Mammary epithelial cell (primary cell): ENCODE results near the gene PLXNB3.

ENCODE experiments used
- EZH2 ChIP-seq: IDR thresholded peaks from 2 replicates; pipeline ENCODE4 v1.6.1; 2012; ENCODE audit warnings: low read length, inconsistent platforms, borderline replicate concordance
- TF ChIP-seq, protein P1 (sequence below), 2 donors: IDR thresholded peaks in 1 of 2; conservative IDR thresholded peaks in 1 of 2; 2 replicates each; pipeline ENCODE4 v1.5.1; 2011 to 2012; ENCODE audit warnings: inconsistent platforms in 2 of 2, low read length in 2 of 2, mild to moderate bottlenecking in 2 of 2, control low read depth in 1 of 2, low read depth in 1 of 2; ENCODE audit not compliant: insufficient read depth in 1 of 2; ENCODE audit errors: extremely low read depth in 1 of 2

DNA sequence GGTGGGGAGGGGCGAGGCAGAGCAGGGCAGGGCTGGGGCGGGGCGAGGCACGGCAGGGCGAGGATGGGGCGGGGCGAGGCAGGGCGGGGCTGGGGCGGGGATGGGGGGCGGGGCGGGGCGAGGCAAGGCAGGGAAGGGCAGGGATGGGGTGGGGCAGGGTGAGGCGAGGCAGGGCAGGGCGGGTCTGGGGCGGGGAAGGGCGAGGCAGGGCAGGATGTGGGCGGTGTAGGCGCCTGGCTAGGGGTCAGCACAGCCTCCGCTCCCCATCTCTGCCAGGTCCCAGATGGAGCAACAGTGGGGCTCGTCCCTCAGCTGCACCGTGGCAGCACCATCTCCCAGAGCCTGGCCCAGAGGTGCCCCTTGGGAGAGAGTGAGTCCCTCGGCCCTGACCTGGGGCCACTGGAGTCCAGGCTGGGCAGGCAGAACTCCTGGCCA is 12.6 kb downstream of the PLXNB3 start:
- TF ChIP-seq, protein P1, sequence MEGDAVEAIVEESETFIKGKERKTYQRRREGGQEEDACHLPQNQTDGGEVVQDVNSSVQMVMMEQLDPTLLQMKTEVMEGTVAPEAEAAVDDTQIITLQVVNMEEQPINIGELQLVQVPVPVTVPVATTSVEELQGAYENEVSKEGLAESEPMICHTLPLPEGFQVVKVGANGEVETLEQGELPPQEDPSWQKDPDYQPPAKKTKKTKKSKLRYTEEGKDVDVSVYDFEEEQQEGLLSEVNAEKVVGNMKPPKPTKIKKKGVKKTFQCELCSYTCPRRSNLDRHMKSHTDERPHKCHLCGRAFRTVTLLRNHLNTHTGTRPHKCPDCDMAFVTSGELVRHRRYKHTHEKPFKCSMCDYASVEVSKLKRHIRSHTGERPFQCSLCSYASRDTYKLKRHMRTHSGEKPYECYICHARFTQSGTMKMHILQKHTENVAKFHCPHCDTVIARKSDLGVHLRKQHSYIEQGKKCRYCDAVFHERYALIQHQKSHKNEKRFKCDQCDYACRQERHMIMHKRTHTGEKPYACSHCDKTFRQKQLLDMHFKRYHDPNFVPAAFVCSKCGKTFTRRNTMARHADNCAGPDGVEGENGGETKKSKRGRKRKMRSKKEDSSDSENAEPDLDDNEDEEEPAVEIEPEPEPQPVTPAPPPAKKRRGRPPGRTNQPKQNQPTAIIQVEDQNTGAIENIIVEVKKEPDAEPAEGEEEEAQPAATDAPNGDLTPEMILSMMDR (conservative IDR thresholded peaks at IDR 0.05 in 1 of 2, IDR thresholded peaks at IDR 0.05 in 1 of 2; ENCODE audit: extremely low read depth in 1 of 2, insufficient read depth in 1 of 2, low read depth in 1 of 2, low read length in 2 of 2) = no peak
- TF ChIP-seq EZH2 = no peak
